ENCODE measurements around the gene CNTNAP4.

DNA sequence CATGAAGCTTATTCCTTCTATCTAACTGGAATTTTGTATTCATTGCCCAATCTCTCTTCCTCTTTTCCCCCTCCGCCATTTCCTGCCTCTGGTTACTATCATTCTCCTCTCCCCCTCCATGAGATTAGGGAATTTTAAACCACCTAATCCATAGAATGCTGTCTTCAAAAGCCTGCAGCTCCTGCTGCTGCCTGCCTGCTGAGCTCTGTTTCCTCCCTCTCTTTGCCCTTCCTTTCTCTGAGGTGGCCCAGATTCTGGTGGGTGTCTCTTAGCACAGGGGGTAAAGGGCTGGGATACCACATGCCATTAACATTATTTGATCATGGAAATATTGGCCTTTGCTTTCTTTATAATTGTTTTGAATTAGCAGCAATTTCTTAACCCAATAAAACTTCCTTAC lies 241.6 kb downstream of the CNTNAP4 start:
- TF ChIP-seq, protein P1, sequence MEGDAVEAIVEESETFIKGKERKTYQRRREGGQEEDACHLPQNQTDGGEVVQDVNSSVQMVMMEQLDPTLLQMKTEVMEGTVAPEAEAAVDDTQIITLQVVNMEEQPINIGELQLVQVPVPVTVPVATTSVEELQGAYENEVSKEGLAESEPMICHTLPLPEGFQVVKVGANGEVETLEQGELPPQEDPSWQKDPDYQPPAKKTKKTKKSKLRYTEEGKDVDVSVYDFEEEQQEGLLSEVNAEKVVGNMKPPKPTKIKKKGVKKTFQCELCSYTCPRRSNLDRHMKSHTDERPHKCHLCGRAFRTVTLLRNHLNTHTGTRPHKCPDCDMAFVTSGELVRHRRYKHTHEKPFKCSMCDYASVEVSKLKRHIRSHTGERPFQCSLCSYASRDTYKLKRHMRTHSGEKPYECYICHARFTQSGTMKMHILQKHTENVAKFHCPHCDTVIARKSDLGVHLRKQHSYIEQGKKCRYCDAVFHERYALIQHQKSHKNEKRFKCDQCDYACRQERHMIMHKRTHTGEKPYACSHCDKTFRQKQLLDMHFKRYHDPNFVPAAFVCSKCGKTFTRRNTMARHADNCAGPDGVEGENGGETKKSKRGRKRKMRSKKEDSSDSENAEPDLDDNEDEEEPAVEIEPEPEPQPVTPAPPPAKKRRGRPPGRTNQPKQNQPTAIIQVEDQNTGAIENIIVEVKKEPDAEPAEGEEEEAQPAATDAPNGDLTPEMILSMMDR (IDR thresholded peaks at IDR 0.05) = no peak
- TF ChIP-seq POLR2A (IDR thresholded peaks at IDR 0.05) = no peak
